ENCODE data around the gene PRRG3.

Gene PRRG3

DNA sequence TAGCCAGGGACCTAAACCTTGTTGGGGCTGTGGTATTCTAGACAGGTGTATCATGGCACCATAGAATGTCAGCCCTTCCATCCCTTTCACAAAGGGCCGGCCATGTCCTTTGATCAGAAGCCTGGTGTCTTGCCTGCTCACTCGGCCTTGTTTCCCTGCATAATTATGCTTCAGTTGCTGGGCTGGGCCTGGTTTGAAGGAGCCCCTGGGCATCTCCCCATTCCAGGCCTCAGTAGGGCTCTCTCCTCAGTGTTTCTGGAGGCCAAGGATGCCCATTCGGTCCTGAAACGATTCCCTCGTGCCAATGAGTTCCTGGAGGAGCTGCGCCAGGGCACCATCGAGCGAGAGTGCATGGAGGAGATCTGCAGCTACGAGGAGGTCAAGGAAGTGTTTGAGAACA is 4.5 kb downstream of the PRRG3 start:
- POLR2A ChIA-PET, result no interaction called here
- TF ChIP-seq FOXK2 (IDR thresholded peaks at IDR 0.05) (no peak), HDGF (IDR thresholded peaks at IDR 0.05; ENCODE audit: borderline replicate concordance) (no peak), SUZ12 (IDR thresholded peaks at IDR 0.05) (no peak), FOXM1 (IDR thresholded peaks at IDR 0.05; ENCODE audit: borderline replicate concordance) (no peak), SP1 (IDR thresholded peaks at IDR 0.05) (no peak), NFRKB (IDR thresholded peaks at IDR 0.05) (no peak), FOXA1 (IDR thresholded peaks at IDR 0.05) (no peak), BHLHE40 (IDR thresholded peaks at IDR 0.05; ENCODE audit: borderline replicate concordance) (no peak), ARNT (IDR thresholded peaks at IDR 0.05) (no peak)
- TF ChIP-seq, protein P1, sequence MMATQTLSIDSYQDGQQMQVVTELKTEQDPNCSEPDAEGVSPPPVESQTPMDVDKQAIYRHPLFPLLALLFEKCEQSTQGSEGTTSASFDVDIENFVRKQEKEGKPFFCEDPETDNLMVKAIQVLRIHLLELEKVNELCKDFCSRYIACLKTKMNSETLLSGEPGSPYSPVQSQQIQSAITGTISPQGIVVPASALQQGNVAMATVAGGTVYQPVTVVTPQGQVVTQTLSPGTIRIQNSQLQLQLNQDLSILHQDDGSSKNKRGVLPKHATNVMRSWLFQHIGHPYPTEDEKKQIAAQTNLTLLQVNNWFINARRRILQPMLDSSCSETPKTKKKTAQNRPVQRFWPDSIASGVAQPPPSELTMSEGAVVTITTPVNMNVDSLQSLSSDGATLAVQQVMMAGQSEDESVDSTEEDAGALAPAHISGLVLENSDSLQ (IDR thresholded peaks at IDR 0.05), result no peak
- CTCF ChIA-PET, result no interaction called here
- DNase-seq (ENCODE audit: extremely low spot score), result no peak

DNA sequence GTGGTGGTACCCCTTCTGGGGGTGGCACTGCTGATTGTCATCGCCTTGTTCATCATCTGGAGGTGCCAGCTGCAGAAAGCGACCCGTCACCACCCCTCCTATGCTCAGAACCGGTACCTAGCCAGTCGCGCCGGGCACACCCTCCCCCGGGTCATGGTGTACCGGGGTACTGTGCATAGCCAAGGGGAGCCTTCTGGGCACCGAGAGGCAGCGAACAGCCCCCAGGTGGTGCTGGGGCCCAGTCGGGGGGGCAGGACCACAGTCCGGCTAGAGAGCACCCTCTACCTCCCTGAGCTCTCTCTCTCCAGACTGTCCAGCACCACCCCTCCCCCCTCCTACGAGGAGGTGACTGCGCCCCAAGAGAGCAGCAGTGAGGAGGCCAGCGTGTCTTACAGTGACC is 5.3 kb downstream of the PRRG3 start:
- POLR2A ChIA-PET, result no interaction called here
- CTCF ChIA-PET, result no interaction called here
- DNase-seq (ENCODE audit: extremely low spot score), result no peak
- TF ChIP-seq FOXK2 (IDR thresholded peaks at IDR 0.05), result no peak
- TF ChIP-seq ELF4 (IDR thresholded peaks at IDR 0.05), result no peak
- TF ChIP-seq NFRKB (IDR thresholded peaks at IDR 0.05), result no peak
- no peak for TF ChIP-seq TARDBP (IDR thresholded peaks at IDR 0.05)
- TF ChIP-seq ARNT (IDR thresholded peaks at IDR 0.05), result no peak
- no peak for TF ChIP-seq SUZ12 (IDR thresholded peaks at IDR 0.05)
- TF ChIP-seq FOXM1 (IDR thresholded peaks at IDR 0.05; ENCODE audit: borderline replicate concordance), result no peak
- no peak for TF ChIP-seq ZNF384 (IDR thresholded peaks at IDR 0.05)
- no peak for TF ChIP-seq HDGF (IDR thresholded peaks at IDR 0.05; ENCODE audit: borderline replicate concordance)
- TF ChIP-seq LEF1 (IDR thresholded peaks at IDR 0.05; ENCODE audit: borderline replicate concordance), result no peak
- TF ChIP-seq, protein P1 (IDR thresholded peaks at IDR 0.05), result no peak
- no peak for TF ChIP-seq L3MBTL2 (conservative IDR thresholded peaks at IDR 0.05)
- no peak for TF ChIP-seq BHLHE40 (IDR thresholded peaks at IDR 0.05; ENCODE audit: borderline replicate concordance)
- TF ChIP-seq FOXA1 (IDR thresholded peaks at IDR 0.05), result no peak
- no peak for TF ChIP-seq SP1 (IDR thresholded peaks at IDR 0.05)
- TF ChIP-seq CTBP1 (IDR thresholded peaks at IDR 0.05; ENCODE audit: borderline replicate concordance), result no peak

DNA sequence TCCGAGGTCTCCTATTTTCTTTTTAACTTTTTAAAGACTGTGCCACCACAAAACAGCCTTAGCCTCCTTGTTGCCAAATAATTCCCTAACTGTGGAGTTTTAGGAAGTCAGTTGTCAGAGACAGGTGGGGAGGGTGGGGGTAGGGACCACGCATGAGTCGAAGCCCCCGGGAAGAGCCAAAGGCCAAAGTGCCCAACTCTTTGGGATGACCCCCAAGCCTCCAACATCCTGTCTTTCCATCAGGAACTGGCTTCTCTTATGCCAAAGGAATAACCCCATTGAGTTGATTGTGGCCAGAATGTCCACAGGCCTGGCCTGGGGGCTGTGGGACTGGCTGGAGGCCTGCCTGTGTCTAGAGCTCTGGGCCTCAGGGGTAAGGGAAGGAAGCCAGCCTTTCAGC is 5.8 kb downstream of the PRRG3 start:
- no peak for DNase-seq (ENCODE audit: extremely low spot score)
- TF ChIP-seq NFRKB (IDR thresholded peaks at IDR 0.05) (no peak), SP1 (IDR thresholded peaks at IDR 0.05) (no peak), ARNT (IDR thresholded peaks at IDR 0.05) (no peak), BHLHE40 (IDR thresholded peaks at IDR 0.05; ENCODE audit: borderline replicate concordance) (no peak), TARDBP (IDR thresholded peaks at IDR 0.05) (no peak), ELF4 (IDR thresholded peaks at IDR 0.05) (no peak), SUZ12 (IDR thresholded peaks at IDR 0.05) (no peak), CTBP1 (IDR thresholded peaks at IDR 0.05; ENCODE audit: borderline replicate concordance) (no peak), HDGF (IDR thresholded peaks at IDR 0.05; ENCODE audit: borderline replicate concordance) (no peak), LEF1 (IDR thresholded peaks at IDR 0.05; ENCODE audit: borderline replicate concordance) (no peak), FOXK2 (IDR thresholded peaks at IDR 0.05) (no peak), FOXA1 (IDR thresholded peaks at IDR 0.05) (no peak), L3MBTL2 (conservative IDR thresholded peaks at IDR 0.05) (no peak), FOXM1 (IDR thresholded peaks at IDR 0.05; ENCODE audit: borderline replicate concordance) (no peak), ZNF384 (IDR thresholded peaks at IDR 0.05) (no peak)
- TF ChIP-seq, protein P1 (IDR thresholded peaks at IDR 0.05), result no peak
- ChIA-PET CTCF (no interaction called here), POLR2A (no interaction called here)

DNA sequence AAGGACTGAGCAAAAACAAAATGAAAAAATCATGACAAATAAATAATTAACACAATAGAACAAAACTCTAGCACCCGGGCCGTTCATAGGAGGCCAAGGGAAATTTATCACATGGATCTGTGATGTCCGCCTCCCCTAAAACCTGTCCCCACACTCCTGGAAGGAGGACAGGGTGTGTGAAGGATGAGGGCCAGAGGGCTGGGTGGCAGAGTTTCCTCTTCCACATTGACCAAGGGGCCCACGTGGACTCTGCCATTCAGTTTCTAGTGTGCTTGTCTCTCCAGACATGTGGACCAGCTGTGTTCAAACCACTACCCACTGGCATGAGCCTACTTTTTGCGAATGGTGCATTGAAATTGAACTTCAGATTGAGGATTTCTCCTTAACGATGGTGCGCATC is 6.3 kb downstream of the PRRG3 start:
- DNase-seq (ENCODE audit: extremely low spot score), result no peak
- POLR2A ChIA-PET, result no interaction called here
- TF ChIP-seq FOXA1 (IDR thresholded peaks at IDR 0.05) (no peak), ELF4 (IDR thresholded peaks at IDR 0.05) (no peak), HDGF (IDR thresholded peaks at IDR 0.05; ENCODE audit: borderline replicate concordance) (no peak), L3MBTL2 (conservative IDR thresholded peaks at IDR 0.05) (no peak), ARNT (IDR thresholded peaks at IDR 0.05) (no peak), SP1 (IDR thresholded peaks at IDR 0.05) (no peak), SUZ12 (IDR thresholded peaks at IDR 0.05) (no peak), NFRKB (IDR thresholded peaks at IDR 0.05) (no peak), BHLHE40 (IDR thresholded peaks at IDR 0.05; ENCODE audit: borderline replicate concordance) (no peak), TARDBP (IDR thresholded peaks at IDR 0.05) (no peak), ZNF384 (IDR thresholded peaks at IDR 0.05) (no peak), CTBP1 (IDR thresholded peaks at IDR 0.05; ENCODE audit: borderline replicate concordance) (no peak), LEF1 (IDR thresholded peaks at IDR 0.05; ENCODE audit: borderline replicate concordance) (no peak), FOXK2 (IDR thresholded peaks at IDR 0.05) (no peak)
- TF ChIP-seq, protein P1 (IDR thresholded peaks at IDR 0.05), result no peak
- CTCF ChIA-PET, result no interaction called here

DNA sequence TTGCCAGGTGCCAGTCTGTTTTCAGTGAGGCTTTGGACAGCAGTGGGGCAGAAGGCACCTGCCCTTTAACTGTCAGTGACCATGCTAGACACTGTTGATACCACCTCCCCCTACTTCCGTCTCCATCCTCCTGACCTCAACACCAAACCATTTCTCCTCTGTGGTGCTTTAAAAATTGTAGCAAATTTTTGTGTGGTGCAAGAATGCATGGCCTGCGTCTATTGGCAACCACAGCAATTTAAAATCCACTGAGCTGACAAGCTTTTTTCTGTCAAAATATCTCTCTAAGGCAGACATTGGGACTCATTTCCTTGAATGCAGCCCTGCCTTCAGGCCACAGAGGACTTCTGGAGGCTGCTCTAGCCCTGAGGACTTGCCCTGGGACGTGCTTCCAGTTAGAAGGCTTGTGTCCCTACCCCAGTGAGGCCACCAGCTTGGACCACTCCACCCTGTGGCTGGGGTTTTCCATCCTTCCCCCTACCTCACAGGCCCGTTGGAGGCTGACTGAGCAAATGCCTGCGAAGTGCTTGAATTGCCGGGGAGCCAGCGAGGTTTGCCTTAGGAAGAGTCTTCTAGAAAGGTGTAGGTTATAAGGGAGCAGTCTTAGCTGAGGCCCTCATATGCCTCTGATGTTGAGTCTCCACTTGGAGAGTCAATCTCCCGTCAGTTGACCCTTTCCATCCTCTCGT is 6.9 kb downstream of the PRRG3 start:
- no peak for DNase-seq (ENCODE audit: extremely low spot score)
- POLR2A ChIA-PET, result no interaction called here
- TF ChIP-seq SP1 (IDR thresholded peaks at IDR 0.05) (no peak), LEF1 (IDR thresholded peaks at IDR 0.05; ENCODE audit: borderline replicate concordance) (no peak), ZNF384 (IDR thresholded peaks at IDR 0.05) (no peak), NFRKB (IDR thresholded peaks at IDR 0.05) (no peak), FOXA1 (IDR thresholded peaks at IDR 0.05) (no peak), SUZ12 (IDR thresholded peaks at IDR 0.05) (no peak), BHLHE40 (IDR thresholded peaks at IDR 0.05; ENCODE audit: borderline replicate concordance) (no peak), L3MBTL2 (conservative IDR thresholded peaks at IDR 0.05) (no peak), FOXK2 (IDR thresholded peaks at IDR 0.05) (no peak), CTBP1 (IDR thresholded peaks at IDR 0.05; ENCODE audit: borderline replicate concordance) (no peak), ELF4 (IDR thresholded peaks at IDR 0.05) (no peak), ARNT (IDR thresholded peaks at IDR 0.05) (no peak), HDGF (IDR thresholded peaks at IDR 0.05; ENCODE audit: borderline replicate concordance) (no peak), FOXM1 (IDR thresholded peaks at IDR 0.05; ENCODE audit: borderline replicate concordance) (no peak), TARDBP (IDR thresholded peaks at IDR 0.05) (no peak)
- TF ChIP-seq, protein P1 (IDR thresholded peaks at IDR 0.05), result no peak
- CTCF ChIA-PET, result no interaction called here
